Activated T-helper 1 cell treated with anti-CD3 and anti-CD28 coated beads, Interleukin-2, amount 50 U/mL, for 16 hours (primary cell): ENCODE measurements around the gene ADAMTS1.
"Not testable (repeated sequence)": the region's sequence is repeated elsewhere in the genome, so short reads cannot be mapped to it uniquely, and the experiment has no call there.

Source experiments
- DNase-seq, 2 donors: peaks; one replicate each; pipeline ENCODE4 v3.0.0-alpha.2; 2020; ENCODE audit warnings: low read depth in 1 of 2, low spot score in 1 of 2

The ADAMTS1 gene

GRCh38 chr21:26845066-26845758 lies at the start of gene ADAMTS1:
Gene ADAMTS1 (minus strand): TSS chr21:26845409. CDS start chr21:26844954, 455 bp downstream.
- DNase-seq: no peak

- DNase-seq: no peak
Observed at GRCh38 chr21:26892151-26892550, 46.9 kb upstream of the ADAMTS1 start.

- DNase-seq: no peak
Observed at GRCh38 chr21:26888931-26889330, 43.7 kb upstream of the ADAMTS1 start.

- no peak for DNase-seq
Observed at GRCh38 chr21:26888256-26888655, 43.0 kb upstream of the ADAMTS1 start.

GRCh38 chr21:26887251-26887650 lies 42.0 kb upstream of the ADAMTS1 start:
- no peak for DNase-seq

- no peak for DNase-seq
Observed at GRCh38 chr21:26884436-26884835, 39.2 kb upstream of the ADAMTS1 start.

GRCh38 chr21:26883768-26884167 lies 38.6 kb upstream of the ADAMTS1 start:
- DNase-seq: no peak

- DNase-seq: no peak
Observed at GRCh38 chr21:26881504-26882228, 36.5 kb upstream of the ADAMTS1 start.

GRCh38 chr21:26877018-26877417 lies 31.8 kb upstream of the ADAMTS1 start:
- no peak for DNase-seq

- DNase-seq: no peak
Observed at GRCh38 chr21:26874347-26874746, 29.1 kb upstream of the ADAMTS1 start.

- DNase-seq: no peak
Observed at GRCh38 chr21:26865857-26866256, 20.6 kb upstream of the ADAMTS1 start.

GRCh38 chr21:26856871-26857350 lies 11.7 kb upstream of the ADAMTS1 start:
- DNase-seq: not testable (repeated sequence)

- not testable (repeated sequence) for DNase-seq
Observed at GRCh38 chr21:26854695-26855094, 9.5 kb upstream of the ADAMTS1 start.

GRCh38 chr21:26852423-26852822 lies 7.2 kb upstream of the ADAMTS1 start:
- no peak for DNase-seq

GRCh38 chr21:26851109-26851944 lies 6.1 kb upstream of the ADAMTS1 start:
- no peak for DNase-seq

GRCh38 chr21:26850116-26850643 lies 5.0 kb upstream of the ADAMTS1 start:
- DNase-seq: no peak

GRCh38 chr21:26849428-26850115 lies 4.4 kb upstream of the ADAMTS1 start:
- DNase-seq: no peak

GRCh38 chr21:26847921-26848320 lies 2.7 kb upstream of the ADAMTS1 start:
- DNase-seq: no peak

- DNase-seq: no peak
Observed at GRCh38 chr21:26847002-26847401, 1.8 kb upstream of the ADAMTS1 start.

- no peak for DNase-seq
Observed at GRCh38 chr21:26846036-26846931, 1.1 kb upstream of the ADAMTS1 start.
